B cell (primary cell): ENCODE results near the gene CACNG4. TPM values are rescaled to one million over a fixed set of nuclear protein-coding genes. Genes with fewer than 3 reads are reported as not detected.

ENCODE experiments used
- ATAC-seq: fragments of 200-7000 bp; cut with Tn5 transposase; one replicate; pipeline ENCODE4 v1.10.0; 2021; ENCODE audit warnings: low read depth, mild to moderate bottlenecking, moderate number of reproducible peaks, moderate library complexity
- CTCF ChIA-PET: fragments of 350-600 bp; sonication (Branson Sonifier 250); formaldehyde crosslinking; loops from one replicate; lab custom pipeline; 2021; ENCODE audit warnings: antibody characterized with exemption, inconsistent platforms; lab: Charles Lee
- POLR2A ChIA-PET: fragments of 350-600 bp; sonication (Branson Sonifier 250); formaldehyde crosslinking; loops from one replicate; lab custom pipeline; 2021; ENCODE audit warnings: antibody characterized with exemption; lab: Charles Lee
- DNase-seq: peaks from one replicate; pipeline ENCODE4 v3.0.0; 2013
- H2AFZ ChIP-seq: 2 replicates; pipeline ENCODE4 v1.6.1; 2012; ENCODE audit warnings: mild to moderate bottlenecking, low read depth, low read length; ENCODE audit not compliant: insufficient read depth, poor library complexity, severe bottlenecking
- H3K27ac ChIP-seq, 2 donors: 1 replicate in 1 of 2; 2 replicates in 1 of 2; pipeline ENCODE4 v1.5.1; 2012 to 2013; ENCODE audit warnings: low read length in 2 of 2, mild to moderate bottlenecking in 2 of 2, moderate library complexity in 1 of 2
- H3K27me3 ChIP-seq, 4 experiments: fragments of 200-600 bp in 1 of 4; sonication (generic) in 1 of 4; replicated peaks in 1 of 4; 1 replicate in 2 of 4; 2 replicates in 2 of 4; pipeline versions ENCODE4 v1.6.1 to v1.7.0; 2013 to 2016; ENCODE audit warnings: low read length in 3 of 4, mild to moderate bottlenecking in 2 of 4, mixed read lengths in 1 of 4, moderate library complexity in 1 of 4; ENCODE audit not compliant: insufficient read depth in 4 of 4, control insufficient read depth in 3 of 4; ENCODE audit errors: control extremely low read depth in 1 of 4
- H3K36me3 ChIP-seq, 2 experiments: replicated peaks in 1 of 2; 1 replicate in 1 of 2; 2 replicates in 1 of 2; pipeline versions ENCODE4 v1.6.1 to v1.7.1; 2013; ENCODE audit warnings: low read length in 1 of 2; ENCODE audit not compliant: insufficient read depth in 2 of 2, control insufficient read depth in 1 of 2; ENCODE audit errors: control extremely low read depth in 1 of 2, extremely low read depth in 1 of 2
- H3K4me1 ChIP-seq, 2 donors: fragments of 200-600 bp in 1 of 2; sonication (generic) in 1 of 2; 1 replicate in 1 of 2; 2 replicates in 1 of 2; pipeline versions ENCODE4 v1.5.1 to v1.6.1; 2013 to 2017; ENCODE audit warnings: low read length in 2 of 2; ENCODE audit not compliant: control insufficient read depth in 2 of 2, insufficient read depth in 2 of 2
- H3K4me2 ChIP-seq: replicated peaks from 2 replicates; pipeline ENCODE3; 2012; ENCODE audit warnings: mild to moderate bottlenecking, low read depth, low read length; ENCODE audit not compliant: poor library complexity, severe bottlenecking
- H3K4me3 ChIP-seq, 5 experiments: fragments of 200-600 bp in 1 of 5; sonication (generic) in 1 of 5; 1 replicate in 3 of 5; 2 replicates in 2 of 5; pipeline versions ENCODE4 v1.5.1 to v1.7.0; 2011 to 2016; ENCODE audit warnings: low read length in 4 of 5, mild to moderate bottlenecking in 4 of 5, low read depth in 2 of 5, control low read depth in 1 of 5, moderate library complexity in 1 of 5; ENCODE audit not compliant: insufficient read depth in 1 of 5; ENCODE audit errors: control extremely low read depth in 1 of 5, extremely low read depth in 1 of 5
- H3K79me2 ChIP-seq: fragments of 200-600 bp; sonication (generic); one replicate; pipeline ENCODE4 v1.6.0; 2016; ENCODE audit warnings: low read length; ENCODE audit not compliant: control insufficient read depth, insufficient read depth
- H3K9ac ChIP-seq: fragments of 200-600 bp; sonication (generic); 2 replicates; pipeline ENCODE4 v1.6.1; 2017; ENCODE audit warnings: mild to moderate bottlenecking, low read length, moderate library complexity
- H3K9me3 ChIP-seq, 3 donors: one replicate each; pipeline versions ENCODE4 v1.6.1 to v1.7.1; 2013; ENCODE audit warnings: low read length in 2 of 3; ENCODE audit not compliant: control insufficient read depth in 2 of 3, insufficient read depth in 1 of 3; ENCODE audit errors: control extremely low read depth in 1 of 3
- H4K20me1 ChIP-seq: 2 replicates; pipeline ENCODE4 v1.6.0; 2012; ENCODE audit warnings: mild to moderate bottlenecking, low read length; ENCODE audit not compliant: insufficient read depth, control insufficient read depth, poor library complexity, severe bottlenecking
- H3K27ac Mint-ChIP-seq: one replicate; pipeline ENCODE4 v1.8.0; 2021; ENCODE audit warnings: mixed read lengths
- H3K27me3 Mint-ChIP-seq: one replicate; pipeline ENCODE4 v1.8.0; 2021; ENCODE audit warnings: mixed read lengths
- H3K4me1 Mint-ChIP-seq: one replicate; pipeline ENCODE4 v1.8.0; 2021; ENCODE audit warnings: mixed read lengths
- H3K4me3 Mint-ChIP-seq: one replicate; pipeline ENCODE4 v1.8.0; 2021; ENCODE audit warnings: mixed read lengths
- H3K9me3 Mint-ChIP-seq: one replicate; pipeline ENCODE4 v1.8.0; 2022; ENCODE audit warnings: mixed read lengths; ENCODE audit not compliant: insufficient read depth
- EZH2 ChIP-seq: IDR thresholded peaks from 2 replicates; pipeline ENCODE4 v1.6.1; 2012; ENCODE audit warnings: borderline replicate concordance, low read depth, mild to moderate bottlenecking, moderate library complexity, low read length; ENCODE audit not compliant: insufficient read depth, poor library complexity, severe bottlenecking
- WGBS: methylation state at CpG from one replicate; pipeline ENCODE4 v1.1.5; 2013; ENCODE audit warnings: missing lambda C conversion rate; ENCODE audit not compliant: insufficient coverage; 5-methylcytosine and 5-hydroxymethylcytosine counted together
- intact Hi-C: fragments of 100-400 bp; cut with micrococcal nuclease; formaldehyde crosslinking; loops from one replicate; pipeline ENCODE4 v1.10.0; 2022
- polyA plus RNA-seq: library from polyadenylated mRNA; depleted of rRNA; stranded (reverse); fragments of >200 nt; gene quantifications from 2 replicates; pipeline ENCODE4 v1.2.3, GENCODE V29; 2012
- total RNA-seq, 2 donors: library from RNA; stranded (reverse); fragments of 120-200 nt in 1 of 2; gene quantifications; 1 replicate in 1 of 2; 2 replicates in 1 of 2; pipeline versions ENCODE4 v1.2.3 to v1.2.4, GENCODE V29; 2013 to 2022
- TF ChIP-seq, protein P1 (sequence below): fragments of 200-600 bp; IDR thresholded peaks from one replicate; pipeline ENCODE4 v1.8.0; 2022; ENCODE audit warnings: antibody characterized with exemption, mild to moderate bottlenecking

Gene CACNG4
- total and polyA plus RNA-seq, 2 donors (not counting 1 experiment from before 2014, with no cell fraction given): not detected

DNA sequence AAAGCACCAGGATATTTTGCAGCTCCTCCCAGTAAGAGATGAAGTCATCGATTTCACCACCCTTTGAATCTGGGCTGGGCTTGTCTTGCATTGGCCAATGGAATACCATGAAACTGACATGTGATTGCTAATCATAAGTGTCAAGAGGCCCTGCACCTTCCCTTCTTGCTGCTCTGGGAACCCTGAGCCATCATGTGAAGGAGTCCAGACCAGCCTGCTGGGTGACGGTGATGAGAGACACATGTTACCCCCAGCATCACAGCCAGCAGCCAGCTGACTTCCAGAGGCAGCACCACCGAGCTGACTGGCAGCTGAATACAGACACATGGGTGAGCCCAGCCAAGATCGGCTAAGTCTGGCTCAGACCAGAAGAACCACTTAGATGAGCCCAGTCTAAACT lies 43.6 kb upstream of the CACNG4 start:
- Mint-ChIP-seq H3K4me3 (no peak overlapping the region), H3K27me3 (peaks cover 28% of the 10 kb centered on the region), H3K4me1 (no peaks in the 10 kb centered on the region), H3K9me3 (peaks cover 13% of the 10 kb centered on the region), H3K27ac (no peak overlapping the region)
- H3K9ac ChIP-seq: no peak overlapping the region
- ChIA-PET POLR2A (no interaction called here), CTCF (no interaction called here)
- H3K4me1 ChIP-seq: no peaks in the 10 kb centered on the region
- H3K4me3 ChIP-seq: no peak overlapping the region
- H3K27me3 ChIP-seq: peaks cover 0 to 6% (median 3%) of the 10 kb centered on the region in 4 experiments
- no peak overlapping the region for H3K4me2 ChIP-seq
- H3K79me2 ChIP-seq: no peaks in the 10 kb centered on the region
- H3K27ac ChIP-seq: no peak overlapping the region
- ATAC-seq (no peak), DNase-seq (no peak)
- H3K9me3 ChIP-seq: peaks cover 0 to 9% (median 0%) of the 10 kb centered on the region in 3 donors
- no peak overlapping the region for H2AFZ ChIP-seq
- intact Hi-C loops: no loop called here
- WGBS: 94% methylated on average over 4 of the region's 4 CpGs
- H4K20me1 ChIP-seq: no peaks in the 10 kb centered on the region
- H3K36me3 ChIP-seq: no peaks in the 10 kb centered on the region
- no peak for TF ChIP-seq EZH2
- TF ChIP-seq, protein P1, sequence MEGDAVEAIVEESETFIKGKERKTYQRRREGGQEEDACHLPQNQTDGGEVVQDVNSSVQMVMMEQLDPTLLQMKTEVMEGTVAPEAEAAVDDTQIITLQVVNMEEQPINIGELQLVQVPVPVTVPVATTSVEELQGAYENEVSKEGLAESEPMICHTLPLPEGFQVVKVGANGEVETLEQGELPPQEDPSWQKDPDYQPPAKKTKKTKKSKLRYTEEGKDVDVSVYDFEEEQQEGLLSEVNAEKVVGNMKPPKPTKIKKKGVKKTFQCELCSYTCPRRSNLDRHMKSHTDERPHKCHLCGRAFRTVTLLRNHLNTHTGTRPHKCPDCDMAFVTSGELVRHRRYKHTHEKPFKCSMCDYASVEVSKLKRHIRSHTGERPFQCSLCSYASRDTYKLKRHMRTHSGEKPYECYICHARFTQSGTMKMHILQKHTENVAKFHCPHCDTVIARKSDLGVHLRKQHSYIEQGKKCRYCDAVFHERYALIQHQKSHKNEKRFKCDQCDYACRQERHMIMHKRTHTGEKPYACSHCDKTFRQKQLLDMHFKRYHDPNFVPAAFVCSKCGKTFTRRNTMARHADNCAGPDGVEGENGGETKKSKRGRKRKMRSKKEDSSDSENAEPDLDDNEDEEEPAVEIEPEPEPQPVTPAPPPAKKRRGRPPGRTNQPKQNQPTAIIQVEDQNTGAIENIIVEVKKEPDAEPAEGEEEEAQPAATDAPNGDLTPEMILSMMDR: no peak

DNA sequence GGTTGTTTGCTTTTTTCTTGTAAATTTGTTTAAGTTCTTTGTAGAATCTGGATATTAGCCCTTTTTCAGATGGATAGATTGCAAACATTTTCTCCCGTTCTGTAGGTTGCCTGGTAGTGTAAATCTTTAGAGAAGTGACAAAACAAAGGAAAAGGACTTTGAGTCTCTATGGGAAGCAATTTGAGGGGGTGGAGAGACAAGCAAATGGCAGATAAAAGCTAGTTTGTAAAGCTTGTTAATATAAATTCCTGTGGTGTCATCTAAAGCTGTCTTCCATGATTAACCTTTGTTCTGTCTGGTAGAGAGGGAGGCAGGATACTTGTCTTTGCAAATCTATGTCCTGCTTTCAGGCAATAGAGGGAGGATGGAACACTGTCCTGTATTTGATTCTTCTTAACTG lies 40.6 kb upstream of the CACNG4 start:
- POLR2A ChIA-PET: no interaction called here
- H3K4me1 Mint-ChIP-seq: no peaks in the 10 kb centered on the region
- no peak overlapping the region for H3K27ac Mint-ChIP-seq
- peaks cover 29% of the 10 kb centered on the region for H3K27me3 Mint-ChIP-seq
- Histone ChIP-seq H3K4me3 (no peak overlapping the region), H3K9ac (no peak overlapping the region), H2AFZ (no peak overlapping the region), H3K36me3 (no peaks in the 10 kb centered on the region), H3K79me2 (no peaks in the 10 kb centered on the region), H3K4me2 (no peak overlapping the region), H3K27ac (no peak overlapping the region), H4K20me1 (no peaks in the 10 kb centered on the region), H3K9me3 (peaks cover 0 to 4% (median 0%) of the 10 kb centered on the region in 3 donors), H3K4me1 (no peaks in the 10 kb centered on the region), H3K27me3 (peaks cover 0 to 8% (median 4%) of the 10 kb centered on the region in 4 experiments)
- H3K9me3 Mint-ChIP-seq: peaks cover 6% of the 10 kb centered on the region
- no peak for DNase-seq
- ATAC-seq: no peak
- CTCF ChIA-PET: no interaction called here
- WGBS: 100% methylated on average over 1 of the region's 1 CpG
- H3K4me3 Mint-ChIP-seq: no peak overlapping the region
- no peak for TF ChIP-seq EZH2
- TF ChIP-seq, protein P1: no peak
- intact Hi-C loops: no loop called here
